OCI-LY7 (cell line): ENCODE measurements around the gene DPYD. TPM values are rescaled to one million over a fixed set of nuclear protein-coding genes. Genes with fewer than 3 reads are reported as not detected.

ENCODE experiments used
- BruUV-seq: library from RNA; stranded (reverse); fragments of 400-500 nt; replicated peaks from 2 replicates; lab custom pipeline; 2021; lab: Mats Ljungman, UMichigan
- CTCF ChIA-PET: fragments of 300-600 bp; sonication (Branson Sonifier 250); formaldehyde crosslinking; loops from one replicate; lab custom pipeline; 2022; ENCODE audit warnings: antibody characterized with exemption; ENCODE audit not compliant: unreplicated experiment; lab: Charles Lee
- POLR2A ChIA-PET: fragments of 300-600 bp; sonication (Branson Sonifier 250); formaldehyde crosslinking; loops from one replicate; lab custom pipeline; 2022; ENCODE audit warnings: antibody characterized with exemption; lab: Charles Lee
- DNase-seq: peaks from one replicate; pipeline ENCODE4 v3.0.0-alpha.2; 2015; ENCODE audit warnings: low spot score
- H2AFZ ChIP-seq: fragments of 200-600 bp; sonication (generic), shearing (Covaris generic); 2 replicates; pipeline ENCODE4 v1.6.1; 2014; ENCODE audit warnings: mild to moderate bottlenecking, antibody characterized with exemption, low read length, moderate library complexity
- H3K27ac ChIP-seq: fragments of 200-600 bp; sonication (generic); 2 replicates; pipeline ENCODE4 v1.5.1; 2014; ENCODE audit warnings: mixed run types, low read depth, mild to moderate bottlenecking, moderate library complexity, low read length, inconsistent platforms; ENCODE audit not compliant: poor library complexity, severe bottlenecking
- H3K36me3 ChIP-seq: fragments of 200-600 bp; sonication (generic); 2 replicates; pipeline ENCODE4 v1.6.1; 2014; ENCODE audit warnings: mild to moderate bottlenecking, antibody characterized with exemption, low read length, moderate library complexity, mixed read lengths; ENCODE audit not compliant: insufficient read depth
- H3K4me1 ChIP-seq: fragments of 200-600 bp; sonication (generic); 2 replicates; pipeline ENCODE4 v1.5.1; 2014; ENCODE audit warnings: mild to moderate bottlenecking, low read length; ENCODE audit not compliant: insufficient read depth, poor library complexity, severe bottlenecking
- H3K4me2 ChIP-seq: fragments of 200-600 bp; sonication (generic); 2 replicates; pipeline ENCODE4 v1.6.1; 2014; ENCODE audit warnings: mild to moderate bottlenecking, low read length
- H3K4me3 ChIP-seq: fragments of 200-600 bp; sonication (generic); 2 replicates; pipeline ENCODE4 v1.5.1; 2014; ENCODE audit warnings: mild to moderate bottlenecking, low read depth, low read length; ENCODE audit not compliant: poor library complexity, severe bottlenecking
- H3K79me2 ChIP-seq: fragments of 200-600 bp; sonication (generic); 2 replicates; pipeline ENCODE4 v1.6.1; 2016; ENCODE audit warnings: low read depth, mild to moderate bottlenecking, low read length, moderate library complexity, mixed read lengths; ENCODE audit not compliant: insufficient read depth
- H3K9me2 ChIP-seq: fragments of 200-600 bp; sonication (generic); 2 replicates; pipeline ENCODE4 v1.6.1; 2016; ENCODE audit warnings: mild to moderate bottlenecking, low read length, mixed read lengths; ENCODE audit not compliant: insufficient read depth
- H3K9me3 ChIP-seq: fragments of 200-600 bp; sonication (generic); 2 replicates; pipeline ENCODE4 v1.6.1; 2014; ENCODE audit warnings: mild to moderate bottlenecking, mixed run types, low read length, mixed read lengths
- H4K20me1 ChIP-seq: fragments of 200-600 bp; sonication (generic); 2 replicates; pipeline ENCODE4 v1.6.1; 2014; ENCODE audit warnings: mild to moderate bottlenecking, antibody characterized with exemption, low read length, moderate library complexity, mixed read lengths; ENCODE audit not compliant: insufficient read depth
- CTCF ChIP-seq: fragments of 200-600 bp; sonication (generic); conservative IDR thresholded peaks from 2 replicates; pipeline ENCODE4 v1.5.1; 2014; ENCODE audit warnings: mild to moderate bottlenecking, antibody characterized with exemption, low read length, moderate library complexity, mixed read lengths
- EZH2phosphoT487 ChIP-seq: fragments of 200-600 bp; sonication (generic); IDR thresholded peaks from 2 replicates; pipeline ENCODE4 v1.6.1; 2018; ENCODE audit warnings: low read depth, borderline replicate concordance, mild to moderate bottlenecking, mixed run types, antibody characterized with exemption, low read length, moderate library complexity, mixed read lengths
- intact Hi-C: fragments of 100-400 bp; cut with micrococcal nuclease; formaldehyde crosslinking; loops from one replicate; pipeline ENCODE4 v1.10.0; 2022; ENCODE audit not compliant: unreplicated experiment
- total RNA-seq, 2 experiments: library from RNA; depleted of rRNA in 1 of 2; stranded (reverse); fragments of >200 nt in 1 of 2; shearing (Covaris generic) in 1 of 2; gene quantifications; 2 replicates each; pipeline ENCODE4 v1.2.3, GENCODE V29; 2014 to 2022

The DPYD gene
- total RNA-seq, 2 experiments from 2014 or later: 5.5 to 13.4 TPM

DNA sequence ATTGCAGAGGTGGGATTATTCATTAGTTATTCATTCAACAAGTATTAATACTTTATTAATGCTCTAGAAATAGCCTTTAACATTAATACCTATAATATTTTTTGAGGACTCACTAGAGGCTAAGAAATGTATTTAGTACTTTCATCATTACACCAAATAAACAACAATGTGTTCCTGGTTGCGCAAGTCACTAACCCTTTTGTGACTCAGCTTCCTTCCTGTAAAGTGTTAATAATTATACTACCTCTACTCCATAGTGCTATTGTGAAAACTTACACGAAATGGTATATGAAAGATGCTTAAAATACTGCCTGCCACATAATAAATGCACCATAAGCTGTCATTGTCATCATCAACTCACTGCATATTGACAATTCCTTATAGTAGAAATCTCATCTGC is 431.0 kb downstream of the DPYD start:
- no peak overlapping the region for H3K4me3 ChIP-seq
- H3K4me2 ChIP-seq: no peak overlapping the region
- no peaks in the 10 kb centered on the region for H3K9me3 ChIP-seq
- no peaks in the 10 kb centered on the region for H3K9me2 ChIP-seq
- no peaks in the 10 kb centered on the region for H4K20me1 ChIP-seq
- POLR2A ChIA-PET: no interaction called here
- H3K79me2 ChIP-seq: no peaks in the 10 kb centered on the region
- BruUV-seq: no TSS peak
- DNase-seq: no peak
- H3K27ac ChIP-seq: no peak overlapping the region
- no peaks in the 10 kb centered on the region for H3K36me3 ChIP-seq
- intact Hi-C loops: no loop called here
- TF ChIP-seq CTCF (no peak), EZH2phosphoT487 (no peak)
- CTCF ChIA-PET: no interaction called here
- no peak overlapping the region for H2AFZ ChIP-seq
- no peaks in the 10 kb centered on the region for H3K4me1 ChIP-seq

GRCh38 chr1:97488530-97488929 is 432.3 kb downstream of the DPYD start:
- intact Hi-C loops: no loop called here
- Histone ChIP-seq H3K4me3 (no peak overlapping the region), H3K79me2 (no peaks in the 10 kb centered on the region), H2AFZ (no peak overlapping the region), H3K36me3 (no peaks in the 10 kb centered on the region), H3K9me2 (no peaks in the 10 kb centered on the region), H3K27ac (no peak overlapping the region), H3K4me2 (no peak overlapping the region), H4K20me1 (no peaks in the 10 kb centered on the region), H3K9me3 (no peaks in the 10 kb centered on the region), H3K4me1 (no peaks in the 10 kb centered on the region)
- DNase-seq: no peak
- ChIA-PET POLR2A (interaction anchor here (0.6 to 1.4 kb wide), 2 partner anchors 29 to 1871 kb away, joined by 3 read pairs; no protein-coding TSS in a partner anchor), CTCF (no interaction called here)
- TF ChIP-seq EZH2phosphoT487 (no peak), CTCF (no peak)
- BruUV-seq: no TSS peak

GRCh38 chr1:97482022-97482421 is 438.8 kb downstream of the DPYD start:
- no peak for TF ChIP-seq CTCF
- TF ChIP-seq EZH2phosphoT487: no peak
- BruUV-seq: no TSS peak
- Histone ChIP-seq H3K9me3 (no peaks in the 10 kb centered on the region), H3K27ac (no peak overlapping the region), H3K79me2 (no peaks in the 10 kb centered on the region), H2AFZ (no peak overlapping the region), H3K36me3 (no peaks in the 10 kb centered on the region), H4K20me1 (no peaks in the 10 kb centered on the region), H3K4me2 (no peak overlapping the region), H3K9me2 (no peaks in the 10 kb centered on the region), H3K4me1 (no peaks in the 10 kb centered on the region), H3K4me3 (no peak overlapping the region)
- no peak for DNase-seq
- CTCF ChIA-PET: no interaction called here
- intact Hi-C loops: no loop called here
- POLR2A ChIA-PET: no interaction called here
